GM04504 (cell line): ENCODE measurements around the gene ST8SIA1.
A peak's percentile ranks its signal among the peaks of the same experiment; 100 is the strongest.

ENCODE experiments used
- DNase-seq: peaks from one replicate; pipeline ENCODE4 v3.0.0-alpha.2; 2012; ENCODE audit warnings: low read depth

Gene ST8SIA1

GRCh38 chr12:22332202-22332601, 2.3 kb downstream of the ST8SIA1 start:
- no peak for DNase-seq

- no peak for DNase-seq
Measured at GRCh38 chr12:22329621-22330020, 4.9 kb downstream of the ST8SIA1 start.

- DNase-seq: no peak
Measured at GRCh38 chr12:22325218-22325617, 9.3 kb downstream of the ST8SIA1 start.

GRCh38 chr12:22322091-22322490, 12.4 kb downstream of the ST8SIA1 start:
- DNase-seq: no peak

GRCh38 chr12:22321638-22322037, 12.9 kb downstream of the ST8SIA1 start:
- no peak for DNase-seq

- DNase-seq: no peak
Measured at GRCh38 chr12:22321018-22321605, 13.4 kb downstream of the ST8SIA1 start.

GRCh38 chr12:22318108-22318737, 16.3 kb downstream of the ST8SIA1 start:
- no peak for DNase-seq

- DNase-seq: no peak
Measured at GRCh38 chr12:22313963-22314330, 20.6 kb downstream of the ST8SIA1 start.

GRCh38 chr12:22313286-22313962, 21.1 kb downstream of the ST8SIA1 start:
- no peak for DNase-seq

GRCh38 chr12:22312336-22312735, 22.2 kb downstream of the ST8SIA1 start:
- DNase-seq: peak; percentile 56

GRCh38 chr12:22310709-22311108, 23.8 kb downstream of the ST8SIA1 start:
- DNase-seq: no peak

- DNase-seq: no peak
Measured at GRCh38 chr12:22310275-22310674, 24.2 kb downstream of the ST8SIA1 start.

- no peak for DNase-seq
Measured at GRCh38 chr12:22307811-22308210, 26.7 kb downstream of the ST8SIA1 start.

- no peak for DNase-seq
Measured at GRCh38 chr12:22306311-22306710, 28.2 kb downstream of the ST8SIA1 start.

- no peak for DNase-seq
Measured at GRCh38 chr12:22304341-22304740, 30.2 kb downstream of the ST8SIA1 start.

- DNase-seq: no peak
Measured at GRCh38 chr12:22299294-22299912, 35.1 kb downstream of the ST8SIA1 start.

- DNase-seq: no peak
Measured at GRCh38 chr12:22289250-22289649, 45.3 kb downstream of the ST8SIA1 start.

GRCh38 chr12:22287776-22288621, 46.5 kb downstream of the ST8SIA1 start:
- peak; percentile 29 for DNase-seq

- no peak for DNase-seq
Measured at GRCh38 chr12:22287101-22287500, 47.4 kb downstream of the ST8SIA1 start.

GRCh38 chr12:22286569-22286968, 47.9 kb downstream of the ST8SIA1 start:
- DNase-seq: peak; percentile 70

GRCh38 chr12:22285846-22286245, 48.7 kb downstream of the ST8SIA1 start:
- DNase-seq: peak; percentile 43

- DNase-seq: no peak
Measured at GRCh38 chr12:22284871-22285270, 49.6 kb downstream of the ST8SIA1 start.
